Stimulated activated CD8-positive, alpha-beta memory T cell treated with anti-CD3 and anti-CD28 coated beads, Interleukin-7, amount 100 ng/mL, for 24 hours (primary cell): ENCODE measurements around the gene ZNF557.

Experiments used
- DNase-seq: peaks from one replicate; pipeline ENCODE4 v3.0.0-alpha.2; 2020; ENCODE audit warnings: low read depth

Gene ZNF557

GRCh38 chr19:7126132-7126531 is 56.6 kb downstream of the ZNF557 start:
- no peak for DNase-seq

GRCh38 chr19:7130043-7130442 is 60.5 kb downstream of the ZNF557 start:
- no peak for DNase-seq

GRCh38 chr19:7132054-7132453 is 62.6 kb downstream of the ZNF557 start:
- no peak for DNase-seq

- DNase-seq, result no peak
Measured at GRCh38 chr19:7137120-7137519, 67.6 kb downstream of the ZNF557 start.
